Liver (tissue), 3 donors: ENCODE results near the gene PLAC8L1.

Source experiments
- JUND ChIP-seq, 2 donors: IDR thresholded peaks; 2 replicates each; pipeline ENCODE4 v1.6.1; 2016; ENCODE audit warnings: antibody characterized with exemption in 2 of 2
- NR2F2 ChIP-seq: IDR thresholded peaks from 2 replicates; pipeline ENCODE4 v1.6.1; 2016; ENCODE audit warnings: antibody characterized with exemption
- RAD21 ChIP-seq, 2 donors: IDR thresholded peaks; 2 replicates each; pipeline ENCODE4 v1.6.1; 2016; ENCODE audit warnings: antibody characterized with exemption in 2 of 2, mild to moderate bottlenecking in 2 of 2
- RXRA ChIP-seq, 2 donors: IDR thresholded peaks; 2 replicates each; pipeline ENCODE4 v1.6.1; 2017 to 2018; ENCODE audit warnings: antibody characterized with exemption in 2 of 2, mild to moderate bottlenecking in 1 of 2
- SP1 ChIP-seq: IDR thresholded peaks from 2 replicates; pipeline ENCODE4 v1.6.1; 2018; ENCODE audit warnings: antibody characterized with exemption, mild to moderate bottlenecking
- TAF1 ChIP-seq: conservative IDR thresholded peaks from 2 replicates; pipeline ENCODE4 v1.6.1; 2016; ENCODE audit warnings: antibody characterized with exemption, mild to moderate bottlenecking
- YY1 ChIP-seq: IDR thresholded peaks from 2 replicates; pipeline ENCODE4 v1.6.1; 2016; ENCODE audit warnings: antibody characterized with exemption, mild to moderate bottlenecking
- TF ChIP-seq, protein P1 (sequence below): fragments of 150-350 bp; IDR thresholded peaks from 2 replicates; pipeline ENCODE4 v1.5.1; 2017; ENCODE audit warnings: improper control_type of control experiment, low read depth, low read length; ENCODE audit not compliant: missing input control
- TF ChIP-seq, protein P2 (sequence below): IDR thresholded peaks from 2 replicates; pipeline ENCODE4 v1.6.1; 2016; ENCODE audit warnings: antibody characterized with exemption
- TF ChIP-seq, protein P3 (sequence below): IDR thresholded peaks from 2 replicates; pipeline ENCODE4 v1.6.1; 2016; ENCODE audit warnings: antibody characterized with exemption, mild to moderate bottlenecking
- TF ChIP-seq, protein P4 (sequence below): IDR thresholded peaks from 2 replicates; pipeline ENCODE4 v1.6.1; 2016; ENCODE audit warnings: antibody characterized with exemption
- donor health status: healthy.
- donor health status: healthy.

DNA sequence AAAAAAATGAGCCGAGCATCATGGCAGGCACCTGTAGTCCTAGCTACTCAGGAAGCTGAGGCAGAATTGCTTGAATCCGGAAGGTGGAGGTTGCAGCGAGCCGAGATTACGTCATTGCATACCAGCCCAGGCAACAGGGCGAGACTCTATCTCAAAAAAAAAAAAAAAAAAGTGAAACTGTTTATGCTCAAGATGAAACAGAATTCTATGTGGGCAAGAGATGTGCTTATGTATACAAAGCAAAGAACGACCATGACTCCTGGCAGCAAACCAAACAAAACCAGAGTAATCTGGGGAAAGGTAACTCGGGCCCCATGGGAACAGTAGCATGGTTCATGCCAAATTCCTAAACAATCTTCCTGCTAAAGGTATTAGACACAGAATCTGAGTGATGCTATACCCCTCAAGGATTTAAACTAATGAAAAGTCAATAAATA is 32.6 kb upstream of the PLAC8L1 start:
- TF ChIP-seq, protein P1, sequence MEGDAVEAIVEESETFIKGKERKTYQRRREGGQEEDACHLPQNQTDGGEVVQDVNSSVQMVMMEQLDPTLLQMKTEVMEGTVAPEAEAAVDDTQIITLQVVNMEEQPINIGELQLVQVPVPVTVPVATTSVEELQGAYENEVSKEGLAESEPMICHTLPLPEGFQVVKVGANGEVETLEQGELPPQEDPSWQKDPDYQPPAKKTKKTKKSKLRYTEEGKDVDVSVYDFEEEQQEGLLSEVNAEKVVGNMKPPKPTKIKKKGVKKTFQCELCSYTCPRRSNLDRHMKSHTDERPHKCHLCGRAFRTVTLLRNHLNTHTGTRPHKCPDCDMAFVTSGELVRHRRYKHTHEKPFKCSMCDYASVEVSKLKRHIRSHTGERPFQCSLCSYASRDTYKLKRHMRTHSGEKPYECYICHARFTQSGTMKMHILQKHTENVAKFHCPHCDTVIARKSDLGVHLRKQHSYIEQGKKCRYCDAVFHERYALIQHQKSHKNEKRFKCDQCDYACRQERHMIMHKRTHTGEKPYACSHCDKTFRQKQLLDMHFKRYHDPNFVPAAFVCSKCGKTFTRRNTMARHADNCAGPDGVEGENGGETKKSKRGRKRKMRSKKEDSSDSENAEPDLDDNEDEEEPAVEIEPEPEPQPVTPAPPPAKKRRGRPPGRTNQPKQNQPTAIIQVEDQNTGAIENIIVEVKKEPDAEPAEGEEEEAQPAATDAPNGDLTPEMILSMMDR: no peak
- TF ChIP-seq, protein P2, sequence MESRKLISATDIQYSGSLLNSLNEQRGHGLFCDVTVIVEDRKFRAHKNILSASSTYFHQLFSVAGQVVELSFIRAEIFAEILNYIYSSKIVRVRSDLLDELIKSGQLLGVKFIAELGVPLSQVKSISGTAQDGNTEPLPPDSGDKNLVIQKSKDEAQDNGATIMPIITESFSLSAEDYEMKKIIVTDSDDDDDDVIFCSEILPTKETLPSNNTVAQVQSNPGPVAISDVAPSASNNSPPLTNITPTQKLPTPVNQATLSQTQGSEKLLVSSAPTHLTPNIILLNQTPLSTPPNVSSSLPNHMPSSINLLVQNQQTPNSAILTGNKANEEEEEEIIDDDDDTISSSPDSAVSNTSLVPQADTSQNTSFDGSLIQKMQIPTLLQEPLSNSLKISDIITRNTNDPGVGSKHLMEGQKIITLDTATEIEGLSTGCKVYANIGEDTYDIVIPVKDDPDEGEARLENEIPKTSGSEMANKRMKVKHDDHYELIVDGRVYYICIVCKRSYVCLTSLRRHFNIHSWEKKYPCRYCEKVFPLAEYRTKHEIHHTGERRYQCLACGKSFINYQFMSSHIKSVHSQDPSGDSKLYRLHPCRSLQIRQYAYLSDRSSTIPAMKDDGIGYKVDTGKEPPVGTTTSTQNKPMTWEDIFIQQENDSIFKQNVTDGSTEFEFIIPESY: no peak
- TF ChIP-seq RAD21 (IDR thresholded peaks at IDR 0.05): no peak
- TF ChIP-seq TAF1: no peak
- no peak for TF ChIP-seq YY1
- TF ChIP-seq SP1: no peak
- TF ChIP-seq, protein P3, sequence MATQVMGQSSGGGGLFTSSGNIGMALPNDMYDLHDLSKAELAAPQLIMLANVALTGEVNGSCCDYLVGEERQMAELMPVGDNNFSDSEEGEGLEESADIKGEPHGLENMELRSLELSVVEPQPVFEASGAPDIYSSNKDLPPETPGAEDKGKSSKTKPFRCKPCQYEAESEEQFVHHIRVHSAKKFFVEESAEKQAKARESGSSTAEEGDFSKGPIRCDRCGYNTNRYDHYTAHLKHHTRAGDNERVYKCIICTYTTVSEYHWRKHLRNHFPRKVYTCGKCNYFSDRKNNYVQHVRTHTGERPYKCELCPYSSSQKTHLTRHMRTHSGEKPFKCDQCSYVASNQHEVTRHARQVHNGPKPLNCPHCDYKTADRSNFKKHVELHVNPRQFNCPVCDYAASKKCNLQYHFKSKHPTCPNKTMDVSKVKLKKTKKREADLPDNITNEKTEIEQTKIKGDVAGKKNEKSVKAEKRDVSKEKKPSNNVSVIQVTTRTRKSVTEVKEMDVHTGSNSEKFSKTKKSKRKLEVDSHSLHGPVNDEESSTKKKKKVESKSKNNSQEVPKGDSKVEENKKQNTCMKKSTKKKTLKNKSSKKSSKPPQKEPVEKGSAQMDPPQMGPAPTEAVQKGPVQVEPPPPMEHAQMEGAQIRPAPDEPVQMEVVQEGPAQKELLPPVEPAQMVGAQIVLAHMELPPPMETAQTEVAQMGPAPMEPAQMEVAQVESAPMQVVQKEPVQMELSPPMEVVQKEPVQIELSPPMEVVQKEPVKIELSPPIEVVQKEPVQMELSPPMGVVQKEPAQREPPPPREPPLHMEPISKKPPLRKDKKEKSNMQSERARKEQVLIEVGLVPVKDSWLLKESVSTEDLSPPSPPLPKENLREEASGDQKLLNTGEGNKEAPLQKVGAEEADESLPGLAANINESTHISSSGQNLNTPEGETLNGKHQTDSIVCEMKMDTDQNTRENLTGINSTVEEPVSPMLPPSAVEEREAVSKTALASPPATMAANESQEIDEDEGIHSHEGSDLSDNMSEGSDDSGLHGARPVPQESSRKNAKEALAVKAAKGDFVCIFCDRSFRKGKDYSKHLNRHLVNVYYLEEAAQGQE: no peak
- TF ChIP-seq JUND (IDR thresholded peaks at IDR 0.05): no peak
- TF ChIP-seq, protein P4, sequence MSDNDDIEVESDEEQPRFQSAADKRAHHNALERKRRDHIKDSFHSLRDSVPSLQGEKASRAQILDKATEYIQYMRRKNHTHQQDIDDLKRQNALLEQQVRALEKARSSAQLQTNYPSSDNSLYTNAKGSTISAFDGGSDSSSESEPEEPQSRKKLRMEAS: no peak
- TF ChIP-seq NR2F2: no peak
- no peak for TF ChIP-seq RXRA (IDR thresholded peaks at IDR 0.05)
